MM.1S (cell line): ENCODE measurements around the gene ZBTB7A.

Experiments
- EZH2 ChIP-seq: fragments of 300-600 bp; sonication (generic); optimal IDR thresholded peaks from 2 replicates; pipeline ENCODE3; 2017; ENCODE audit warnings: low read depth, mild to moderate bottlenecking, antibody characterized with exemption, low read length, mixed read lengths
- TF ChIP-seq, protein P1 (sequence below): fragments of 300-600 bp; sonication (generic); IDR thresholded peaks from 2 replicates; pipeline ENCODE4 v1.5.1; 2016; ENCODE audit warnings: antibody characterized with exemption, low read length, mixed read lengths

DNA sequence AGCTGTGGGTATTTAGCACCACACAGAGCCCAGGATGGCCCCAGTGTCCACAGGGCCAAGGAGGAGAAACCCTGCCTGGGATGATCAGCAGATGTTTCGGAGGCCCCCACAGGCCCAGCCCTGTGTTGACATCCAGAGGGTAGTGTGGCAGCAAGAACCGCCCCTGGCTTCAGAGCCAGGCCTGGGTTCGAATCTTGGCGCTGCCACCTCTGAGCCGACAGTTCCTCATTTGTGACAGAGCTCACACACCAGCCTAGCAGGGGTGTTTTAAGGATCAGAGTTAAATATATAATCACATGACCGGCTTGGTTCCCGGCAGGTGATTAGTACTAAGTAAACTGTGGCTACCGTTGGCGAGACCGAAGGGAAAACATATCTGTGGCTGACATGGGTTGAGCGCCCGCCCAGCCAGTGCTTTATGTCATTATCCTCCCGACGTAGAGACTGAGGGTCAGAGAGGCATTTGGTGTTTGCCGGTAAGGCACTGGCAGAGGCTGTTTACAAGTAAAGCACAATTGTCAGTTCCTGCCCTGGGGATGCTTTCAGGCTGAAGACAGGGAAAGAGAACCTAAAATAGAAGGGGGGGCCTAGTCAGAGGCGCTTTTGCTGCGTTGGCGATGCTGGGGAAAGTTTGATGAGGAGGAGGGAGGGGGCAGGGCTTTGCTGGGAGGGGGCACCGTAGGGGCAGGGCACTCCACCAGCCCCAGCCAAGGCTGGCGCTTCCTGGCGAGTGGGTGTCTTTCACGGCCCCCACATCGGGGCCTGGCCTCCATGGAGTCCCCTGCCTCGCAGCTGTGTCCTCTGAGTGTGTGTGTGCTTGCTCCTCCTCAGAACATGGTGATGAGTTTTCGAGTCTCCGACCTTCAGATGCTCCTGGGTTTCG lies 54.4 kb downstream of the ZBTB7A start:
- TF ChIP-seq, protein P1, sequence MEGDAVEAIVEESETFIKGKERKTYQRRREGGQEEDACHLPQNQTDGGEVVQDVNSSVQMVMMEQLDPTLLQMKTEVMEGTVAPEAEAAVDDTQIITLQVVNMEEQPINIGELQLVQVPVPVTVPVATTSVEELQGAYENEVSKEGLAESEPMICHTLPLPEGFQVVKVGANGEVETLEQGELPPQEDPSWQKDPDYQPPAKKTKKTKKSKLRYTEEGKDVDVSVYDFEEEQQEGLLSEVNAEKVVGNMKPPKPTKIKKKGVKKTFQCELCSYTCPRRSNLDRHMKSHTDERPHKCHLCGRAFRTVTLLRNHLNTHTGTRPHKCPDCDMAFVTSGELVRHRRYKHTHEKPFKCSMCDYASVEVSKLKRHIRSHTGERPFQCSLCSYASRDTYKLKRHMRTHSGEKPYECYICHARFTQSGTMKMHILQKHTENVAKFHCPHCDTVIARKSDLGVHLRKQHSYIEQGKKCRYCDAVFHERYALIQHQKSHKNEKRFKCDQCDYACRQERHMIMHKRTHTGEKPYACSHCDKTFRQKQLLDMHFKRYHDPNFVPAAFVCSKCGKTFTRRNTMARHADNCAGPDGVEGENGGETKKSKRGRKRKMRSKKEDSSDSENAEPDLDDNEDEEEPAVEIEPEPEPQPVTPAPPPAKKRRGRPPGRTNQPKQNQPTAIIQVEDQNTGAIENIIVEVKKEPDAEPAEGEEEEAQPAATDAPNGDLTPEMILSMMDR, result no peak
- TF ChIP-seq EZH2, result no peak
